Middle frontal gyrus (tissue), 1 donor: ENCODE data around the gene NOP14.
"Not testable (repeated sequence)": the region's sequence is repeated elsewhere in the genome, so short reads cannot be mapped to it uniquely, and the experiment has no call there.

ENCODE experiments used
- DNase-seq: peaks from one replicate; pipeline ENCODE4 v3.0.0-alpha.2; 2015; ENCODE audit warnings: low spot score; ENCODE audit errors: extremely low spot score

The NOP14 gene

GRCh38 chr4:2931512-2932301 lies 31.5 kb downstream of the NOP14 start:
- no peak for DNase-seq

- peak; percentile 22 for DNase-seq
Measured at GRCh38 chr4:2930758-2931511, 32.3 kb downstream of the NOP14 start.

GRCh38 chr4:2930135-2930757 lies 33.0 kb downstream of the NOP14 start:
- DNase-seq = no peak

GRCh38 chr4:2929469-2929868 lies 33.7 kb downstream of the NOP14 start:
- no peak for DNase-seq

GRCh38 chr4:2928242-2929176 lies 34.7 kb downstream of the NOP14 start:
- no peak for DNase-seq

GRCh38 chr4:2927696-2928075 lies 35.5 kb downstream of the NOP14 start:
- no peak for DNase-seq

GRCh38 chr4:2927016-2927695 lies 36.0 kb downstream of the NOP14 start:
- DNase-seq = no peak

- no peak for DNase-seq
Measured at GRCh38 chr4:2925931-2926860, 37.0 kb downstream of the NOP14 start.

- no peak for DNase-seq
Measured at GRCh38 chr4:2925496-2925895, 37.7 kb downstream of the NOP14 start.

GRCh38 chr4:2924765-2925301 lies 38.4 kb downstream of the NOP14 start:
- DNase-seq = no peak

GRCh38 chr4:2924286-2924685 lies 38.9 kb downstream of the NOP14 start:
- no peak for DNase-seq

- DNase-seq = no peak
Measured at GRCh38 chr4:2923668-2924173, 39.5 kb downstream of the NOP14 start.

GRCh38 chr4:2923141-2923551 lies 40.1 kb downstream of the NOP14 start:
- no peak for DNase-seq

- not testable (repeated sequence) for DNase-seq
Measured at GRCh38 chr4:2922453-2923101, 40.6 kb downstream of the NOP14 start.

GRCh38 chr4:2918714-2919113 lies 44.5 kb downstream of the NOP14 start:
- not testable (repeated sequence) for DNase-seq

- DNase-seq = not testable (repeated sequence)
Measured at GRCh38 chr4:2918300-2918699, 44.9 kb downstream of the NOP14 start.

- DNase-seq = not testable (repeated sequence)
Measured at GRCh38 chr4:2916696-2917095, 46.5 kb downstream of the NOP14 start.

GRCh38 chr4:2915789-2916188 lies 47.4 kb downstream of the NOP14 start:
- no peak for DNase-seq
